Uterus (tissue), 4 donors: ENCODE results near the gene DPEP1. TPM values are rescaled to one million over a fixed set of nuclear protein-coding genes. Genes with fewer than 3 reads are reported as not detected.

Experiments used
- DNase-seq, 2 donors: peaks; one replicate each; pipeline ENCODE4 v3.0.0-alpha.2; 2019 to 2020
- H3K27ac ChIP-seq, 2 donors: fragments of 200-600 bp; sonication (generic); 1 replicate in 1 of 2; 2 replicates in 1 of 2; pipeline ENCODE4 v1.5.1; 2016 to 2018
- H3K27me3 ChIP-seq, 2 donors: fragments of 200-600 bp; sonication (generic); one replicate each; pipeline ENCODE4 v1.5.1; 2018 to 2019; ENCODE audit warnings: control low read depth in 1 of 2
- H3K36me3 ChIP-seq, 2 donors: fragments of 200-600 bp; sonication (generic); one replicate each; pipeline ENCODE4 v1.5.1; 2019; ENCODE audit warnings: control low read depth in 1 of 2
- H3K4me1 ChIP-seq, 2 donors: fragments of 200-600 bp; sonication (generic); one replicate each; pipeline ENCODE4 v1.5.1; 2018 to 2019; ENCODE audit warnings: control low read depth in 1 of 2
- H3K4me3 ChIP-seq, 2 donors: fragments of 200-600 bp; sonication (generic); 1 replicate in 1 of 2; 2 replicates in 1 of 2; pipeline ENCODE4 v1.5.1; 2018 to 2019; ENCODE audit warnings: mild to moderate bottlenecking in 1 of 2
- H3K9me3 ChIP-seq, 2 donors: fragments of 200-600 bp; sonication (generic); one replicate each; pipeline ENCODE4 v1.5.1; 2019; ENCODE audit warnings: control low read depth in 1 of 2
- CTCF ChIP-seq, 4 experiments: fragments of 200-600 bp in 2 of 4; fragments of 450-650 bp in 2 of 4; sonication (generic) in 2 of 4; IDR thresholded peaks; one replicate each; pipeline ENCODE4 v1.5.1; 2016 to 2019; ENCODE audit warnings: antibody characterized with exemption in 4 of 4, mild to moderate bottlenecking in 2 of 4, moderate library complexity in 1 of 4
- POLR2A ChIP-seq, 2 donors: fragments of 450-650 bp; IDR thresholded peaks; one replicate each; pipeline ENCODE4 v1.6.1; 2016; ENCODE audit warnings: antibody characterized with exemption in 2 of 2, mild to moderate bottlenecking in 1 of 2, moderate library complexity in 1 of 2
- intact Hi-C: fragments of 100-400 bp; cut with DNase I; formaldehyde crosslinking; loops from one replicate; pipeline ENCODE4 v1.15.1; 2023; ENCODE audit warnings: low total_unique reads
- total RNA-seq, 4 donors: library from RNA; depleted of rRNA in 3 of 4; stranded (reverse); fragments of >200 nt in 3 of 4; gene quantifications; one replicate each; pipeline versions ENCODE4 v1.1.0 to v1.2.4, GENCODE V29; 2014 to 2023
- donor health status: DM: yes; HTN: yes; CAD: no.

The DPEP1 gene
- total RNA-seq, 4 donors from 2014 or later = 1.0 to 5.5 TPM; not detected in 2

GRCh38 chr16:89686520-89687091, 73.2 kb downstream of the DPEP1 start, which contains the start of gene CDK10:
CDK10 (plus strand) TSS chr16:89686689; CDS start chr16:89686711, 22 bp downstream.
- H3K4me3 ChIP-seq = peak within 1 kb of the TSS; percentile 59 to 91
- TF ChIP-seq CTCF (IDR thresholded peaks at IDR 0.05) = no peak
- peak; percentile 69 to 87 for TF ChIP-seq POLR2A (IDR thresholded peaks at IDR 0.05)
- DNase-seq = peak; percentile 86 to 94
- intact Hi-C loops = no loop called here
- H3K27ac ChIP-seq = peak within 1 kb of the TSS; percentile 87 to 93
- H3K9me3 ChIP-seq = no peaks in the 10 kb centered on the region
- no peaks in the 10 kb centered on the region for H3K36me3 ChIP-seq
- H3K4me1 ChIP-seq = peaks cover 4 to 6% of the 10 kb centered on the region in 2 donors
- H3K27me3 ChIP-seq = no peaks in the 10 kb centered on the region

- intact Hi-C loops = no loop called here
- Histone ChIP-seq H3K4me3 (peak overlapping the region; percentile 59 to 91), H3K9me3 (no peaks in the 10 kb centered on the region), H3K27ac (peak overlapping the region; percentile 87 to 93), H3K36me3 (no peaks in the 10 kb centered on the region), H3K27me3 (no peaks in the 10 kb centered on the region), H3K4me1 (peaks cover 4 to 6% of the 10 kb centered on the region in 2 donors)
- no peak for DNase-seq
- TF ChIP-seq CTCF (IDR thresholded peaks at IDR 0.05) = no peak
- TF ChIP-seq POLR2A (IDR thresholded peaks at IDR 0.05) = no peak
These were observed 73.9 kb downstream of the DPEP1 start for GRCh38 chr16:89687092-89687940.

Other genes starting within 250 kb of the DPEP1 start
- 100 to 1,000 TPM in 1 of 4 donors, 10 to 100 TPM in 3; 20.5 to 182 (median 45.5) TPM for gene ANKRD11, start 123.1 kb upstream of the DPEP1 start, total RNA-seq
- gene SPG7, start 105.2 kb upstream of the DPEP1 start, total RNA-seq = 100 to 1,000 TPM in 3 of 4 donors, 10 to 100 TPM in 1; 66.6 to 208 (median 144) TPM
- gene RPL13, start 53.0 kb upstream of the DPEP1 start, total RNA-seq = over 10,000 TPM in 1 of 4 donors, 1,000 to 10,000 TPM in 3; 2,633 to 11,472 (median 5,632) TPM
- gene CPNE7, start 37.9 kb upstream of the DPEP1 start, total RNA-seq = under 1 TPM in 2 of 4 donors, not detected in 2; 0.14 to 0.85 TPM
- gene CHMP1A, start 44.1 kb downstream of the DPEP1 start, total RNA-seq = 10 to 100 TPM; 26.9 to 84.3 (median 58.7) TPM
- gene SPATA33, start 44.2 kb downstream of the DPEP1 start, total RNA-seq = 10 to 100 TPM in 1 of 4 donors, 1 to 10 TPM in 2, not detected in 1; 2.6 to 12.2 (median 5.8) TPM
- gene CDK10, start 73.0 kb downstream of the DPEP1 start, total RNA-seq = 10 to 100 TPM; 13.8 to 90.7 (median 62.5) TPM
- 10 to 100 TPM in 2 of 4 donors, 1 to 10 TPM in 2; 1.2 to 18.7 (median 7.2) TPM for gene SPATA2L, start 88.1 kb downstream of the DPEP1 start, total RNA-seq
- gene VPS9D1, start 107.3 kb downstream of the DPEP1 start, total RNA-seq = 10 to 100 TPM in 2 of 4 donors, 1 to 10 TPM in 1, under 1 TPM in 1; 0.26 to 20.6 (median 8.7) TPM
- 10 to 100 TPM in 2 of 4 donors, 1 to 10 TPM in 2; 6.4 to 41.5 (median 20.8) TPM for gene ZNF276, start 107.9 kb downstream of the DPEP1 start, total RNA-seq
- 10 to 100 TPM in 1 of 4 donors, 1 to 10 TPM in 1, under 1 TPM in 1, not detected in 1; 0.26 to 27.4 (median 2.4) TPM for gene FANCA, start 203.0 kb downstream of the DPEP1 start, total RNA-seq
- 1 to 10 TPM; 1.2 to 7.5 (median 3.3) TPM for gene SPIRE2, start 214.8 kb downstream of the DPEP1 start, total RNA-seq